HG03103 (cell line): ENCODE measurements around the gene CENPP.

Source experiments
- ATAC-seq: cut with Tn5 transposase; IDR thresholded peaks from one replicate; pipeline ENCODE4 v1.9.1; 2021; ENCODE audit warnings: low read depth; ENCODE audit not compliant: unreplicated experiment

Gene CENPP

GRCh38 chr9:92325269-92325990 is at the start of gene CENPP, which contains the start of gene NOL8:
Gene CENPP, plus strand, starts transcription at chr9:92325953.
Gene NOL8, minus strand, starts transcription at chr9:92325350. Its CDS starts 1,189 bp downstream, at chr9:92324161.
- ATAC-seq = peak; percentile 87

GRCh38 chr9:92276331-92277032 is 49.3 kb upstream of the CENPP start:
- no peak for ATAC-seq

GRCh38 chr9:92278110-92278509 is 47.6 kb upstream of the CENPP start:
- no peak for ATAC-seq

- ATAC-seq = no peak
Measured at GRCh38 chr9:92279302-92279701, 46.5 kb upstream of the CENPP start.

GRCh38 chr9:92289708-92290390 is 35.9 kb upstream of the CENPP start:
- ATAC-seq = no peak

GRCh38 chr9:92290785-92291429 is 34.8 kb upstream of the CENPP start:
- ATAC-seq = no peak

- ATAC-seq = no peak
Measured at GRCh38 chr9:92291577-92291976, 34.2 kb upstream of the CENPP start.

GRCh38 chr9:92292338-92293074 is 33.2 kb upstream of the CENPP start:
- ATAC-seq = no peak

- no peak for ATAC-seq
Measured at GRCh38 chr9:92293075-92293354, 32.7 kb upstream of the CENPP start.

GRCh38 chr9:92293452-92294296 is 32.1 kb upstream of the CENPP start, which contains the start of gene IARS1:
Gene IARS1, minus strand, starts transcription at chr9:92293697. Its CDS starts 4,278 bp downstream, at chr9:92289419.
- peak; percentile 94 for ATAC-seq

- no peak for ATAC-seq
Measured at GRCh38 chr9:92294297-92294676, 31.5 kb upstream of the CENPP start.

- ATAC-seq = no peak
Measured at GRCh38 chr9:92295240-92295790, 30.4 kb upstream of the CENPP start.

GRCh38 chr9:92295827-92296258 is 29.9 kb upstream of the CENPP start:
- ATAC-seq = no peak

- no peak for ATAC-seq
Measured at GRCh38 chr9:92297611-92298010, 28.1 kb upstream of the CENPP start.

- ATAC-seq = no peak
Measured at GRCh38 chr9:92298036-92298435, 27.7 kb upstream of the CENPP start.

- no peak for ATAC-seq
Measured at GRCh38 chr9:92299116-92299515, 26.6 kb upstream of the CENPP start.

- no peak for ATAC-seq
Measured at GRCh38 chr9:92300936-92301335, 24.8 kb upstream of the CENPP start.

GRCh38 chr9:92308893-92309292 is 16.9 kb upstream of the CENPP start:
- ATAC-seq = no peak

GRCh38 chr9:92310562-92310961 is 15.2 kb upstream of the CENPP start:
- no peak for ATAC-seq
